ENCODE measurements around the gene PDLIM1. TPM values are rescaled to one million over a fixed set of nuclear protein-coding genes. Genes with fewer than 3 reads are reported as not detected.

Gene PDLIM1
- total RNA-seq, 1 experiment from 2014 or later, result 98.1 TPM

GRCh38 chr10:95332666-95333249 lies 42.0 kb upstream of the PDLIM1 start:
- no TSS peak for BruUV-seq (replicated peaks)
- ChIA-PET CTCF (interaction anchor here (0.7 to 1.3 kb wide), 3 partner anchors 9 to 87 kb away, joined by 3 to 5 read pairs (median 4); no protein-coding TSS in a partner anchor), POLR2A (no interaction called here)
- no peaks in the 10 kb centered on the region for H3K9me3 Mint-ChIP-seq (ENCODE audit: unreplicated experiment)
- H3K4me3 Mint-ChIP-seq (ENCODE audit: unreplicated experiment), result no peak overlapping the region
- intact Hi-C loops (cut with micrococcal nuclease), result no loop called here
- H3K27ac Mint-ChIP-seq (ENCODE audit: low read depth, unreplicated experiment), result no peak overlapping the region
- H3K36me3 Mint-ChIP-seq (ENCODE audit: insufficient read depth, unreplicated experiment), result no peaks in the 10 kb centered on the region
- no peaks in the 10 kb centered on the region for H3K27me3 Mint-ChIP-seq (ENCODE audit: insufficient read depth, unreplicated experiment)
- no peak for DNase-seq (ENCODE audit: unreplicated experiment)
- H3K4me1 Mint-ChIP-seq (ENCODE audit: insufficient read depth, unreplicated experiment), result peaks cover 18% of the 10 kb centered on the region
- no peak for TF ChIP-seq CTCF (IDR thresholded peaks at IDR 0.05; ENCODE audit: unreplicated experiment)

GRCh38 chr10:95331596-95332130 lies 40.9 kb upstream of the PDLIM1 start:
- TF ChIP-seq CTCF (IDR thresholded peaks at IDR 0.05; ENCODE audit: unreplicated experiment), result no peak
- no peaks in the 10 kb centered on the region for H3K9me3 Mint-ChIP-seq (ENCODE audit: unreplicated experiment)
- H3K27me3 Mint-ChIP-seq (ENCODE audit: insufficient read depth, unreplicated experiment), result no peaks in the 10 kb centered on the region
- intact Hi-C loops (cut with micrococcal nuclease), result no loop called here
- H3K36me3 Mint-ChIP-seq (ENCODE audit: insufficient read depth, unreplicated experiment), result no peaks in the 10 kb centered on the region
- ChIA-PET CTCF (interaction anchor here (1.0 to 1.4 kb wide), 3 partner anchors 11 to 43 kb away, joined by 4 to 5 read pairs (median 4); no protein-coding TSS in a partner anchor), POLR2A (no interaction called here)
- peaks cover 18% of the 10 kb centered on the region for H3K4me1 Mint-ChIP-seq (ENCODE audit: insufficient read depth, unreplicated experiment)
- H3K27ac Mint-ChIP-seq (ENCODE audit: low read depth, unreplicated experiment), result no peak overlapping the region
- no peak overlapping the region for H3K4me3 Mint-ChIP-seq (ENCODE audit: unreplicated experiment)
- no peak for DNase-seq (ENCODE audit: unreplicated experiment)
- no TSS peak for BruUV-seq (replicated peaks)

GRCh38 chr10:95330966-95331453 lies 40.2 kb upstream of the PDLIM1 start:
- Mint-ChIP-seq H3K4me1 (ENCODE audit: insufficient read depth, unreplicated experiment) (peaks cover 18% of the 10 kb centered on the region), H3K27ac (ENCODE audit: low read depth, unreplicated experiment) (no peak overlapping the region), H3K4me3 (ENCODE audit: unreplicated experiment) (no peak overlapping the region), H3K9me3 (ENCODE audit: unreplicated experiment) (no peaks in the 10 kb centered on the region), H3K27me3 (ENCODE audit: insufficient read depth, unreplicated experiment) (no peaks in the 10 kb centered on the region), H3K36me3 (ENCODE audit: insufficient read depth, unreplicated experiment) (no peaks in the 10 kb centered on the region)
- ChIA-PET CTCF (interaction anchor here (0.6 to 1.4 kb wide), 5 partner anchors 11 to 189 kb away, joined by 3 to 5 read pairs (median 4); no protein-coding TSS in a partner anchor), POLR2A (no interaction called here)
- TF ChIP-seq CTCF (IDR thresholded peaks at IDR 0.05; ENCODE audit: unreplicated experiment), result no peak
- DNase-seq (ENCODE audit: unreplicated experiment), result no peak
- BruUV-seq (replicated peaks), result no TSS peak
- intact Hi-C loops (cut with micrococcal nuclease), result no loop called here

- no peak overlapping the region for H3K27ac Mint-ChIP-seq (ENCODE audit: low read depth, unreplicated experiment)
- CTCF ChIA-PET, result interaction anchor here (0.7 to 2.3 kb wide), 4 partner anchors 25 to 86 kb away, joined by 3 to 9 read pairs (median 4); no protein-coding TSS in a partner anchor
- peak; percentile 50 for DNase-seq (ENCODE audit: unreplicated experiment)
- no peak overlapping the region for H3K4me3 Mint-ChIP-seq (ENCODE audit: unreplicated experiment)
- no peak for TF ChIP-seq CTCF (IDR thresholded peaks at IDR 0.05; ENCODE audit: unreplicated experiment)
- no peaks in the 10 kb centered on the region for H3K9me3 Mint-ChIP-seq (ENCODE audit: unreplicated experiment)
- H3K36me3 Mint-ChIP-seq (ENCODE audit: insufficient read depth, unreplicated experiment), result no peaks in the 10 kb centered on the region
- H3K27me3 Mint-ChIP-seq (ENCODE audit: insufficient read depth, unreplicated experiment), result no peaks in the 10 kb centered on the region
- peaks cover 9% of the 10 kb centered on the region for H3K4me1 Mint-ChIP-seq (ENCODE audit: insufficient read depth, unreplicated experiment)
- intact Hi-C loops (cut with micrococcal nuclease), result no loop called here
- POLR2A ChIA-PET, result interaction anchor here (1.0 kb wide), 1 partner anchor 21 kb away, joined by 3 read pairs; no protein-coding TSS in a partner anchor
- BruUV-seq (replicated peaks), result no TSS peak
Observed at GRCh38 chr10:95329296-95329695, 38.5 kb upstream of the PDLIM1 start.

All from MCF 10A (cell line).